Measurements from ENCODE around the gene REXO1.

DNA sequence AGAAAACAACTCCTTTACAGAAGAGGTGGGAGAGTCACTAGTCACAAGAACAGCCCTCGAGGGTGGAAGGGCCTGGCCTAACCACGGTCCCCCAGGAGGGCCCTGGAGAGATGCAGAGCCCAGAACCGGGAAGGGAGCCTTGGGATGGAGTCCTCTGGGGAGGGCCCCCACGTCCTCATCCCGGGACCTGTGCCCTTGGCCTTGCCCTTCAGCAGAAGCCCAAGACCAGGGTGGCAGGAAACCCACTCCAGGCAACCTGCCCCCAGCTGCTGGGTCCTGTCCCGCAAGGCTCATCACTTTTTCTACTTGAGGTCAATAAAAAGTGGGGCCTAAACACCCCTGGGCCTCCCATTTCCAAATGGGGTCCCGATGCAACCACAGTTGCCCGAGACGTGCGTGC lies 33.9 kb downstream of the REXO1 start:
- TF ChIP-seq POLR2AphosphoS5 (IDR thresholded peaks at IDR 0.05; ENCODE audit: borderline replicate concordance, low read depth, low read length) (no peak), EZH2 (IDR thresholded peaks at IDR 0.05) (no peak)
